ENCODE results near the gene ZBTB7B.

- TF ChIP-seq CTCF (IDR thresholded peaks at IDR 0.05) (no peak), POLR2A (IDR thresholded peaks at IDR 0.05) (no peak)
These were observed 30.3 kb downstream of the ZBTB7B start for GRCh38 chr1:155032886-155033285.
